SJSA1 (cell line): ENCODE results near the gene INTS3. TPM values are rescaled to one million over a fixed set of nuclear protein-coding genes. Genes with fewer than 3 reads are reported as not detected.

ENCODE experiments used
- DNase-seq, 2 experiments: peaks; one replicate each; pipeline ENCODE4 v3.0.0-alpha.2; 2015 to 2020; ENCODE audit warnings: low spot score in 2 of 2, low read depth in 1 of 2
- H3K27ac ChIP-seq: fragments of 250-450 bp; sonication (Bioruptor Pico); 2 replicates; pipeline ENCODE4 v1.5.1; 2020; ENCODE audit warnings: mild to moderate bottlenecking, moderate library complexity
- H3K27me3 ChIP-seq: fragments of 250-450 bp; sonication (Bioruptor Pico); replicated peaks from 2 replicates; pipeline ENCODE4 v1.5.1; 2020; ENCODE audit warnings: mild to moderate bottlenecking, moderate library complexity
- H3K36me3 ChIP-seq: fragments of 250-450 bp; sonication (Bioruptor Pico); 2 replicates; pipeline ENCODE4 v1.5.1; 2020; ENCODE audit warnings: mild to moderate bottlenecking
- H3K4me1 ChIP-seq: fragments of 250-450 bp; sonication (Bioruptor Pico); replicated peaks from 2 replicates; pipeline ENCODE4 v1.6.1; 2021; ENCODE audit warnings: mild to moderate bottlenecking
- H3K4me3 ChIP-seq: fragments of 250-450 bp; sonication (Bioruptor Pico); 2 replicates; pipeline ENCODE4 v1.5.1; 2020; ENCODE audit warnings: mild to moderate bottlenecking
- H3K9me3 ChIP-seq: fragments of 250-450 bp; sonication (Bioruptor Pico); replicated peaks from 2 replicates; pipeline ENCODE4 v1.5.1; 2020; ENCODE audit warnings: mild to moderate bottlenecking
- total RNA-seq: library from RNA; depleted of rRNA; stranded (reverse); fragments of >200 nt; shearing (Covaris generic); gene quantifications from 2 replicates; pipeline ENCODE4 v1.2.3, GENCODE V29; 2014

INTS3 gene
- total RNA-seq, 1 experiment from 2014 or later = 23.4 TPM

DNA sequence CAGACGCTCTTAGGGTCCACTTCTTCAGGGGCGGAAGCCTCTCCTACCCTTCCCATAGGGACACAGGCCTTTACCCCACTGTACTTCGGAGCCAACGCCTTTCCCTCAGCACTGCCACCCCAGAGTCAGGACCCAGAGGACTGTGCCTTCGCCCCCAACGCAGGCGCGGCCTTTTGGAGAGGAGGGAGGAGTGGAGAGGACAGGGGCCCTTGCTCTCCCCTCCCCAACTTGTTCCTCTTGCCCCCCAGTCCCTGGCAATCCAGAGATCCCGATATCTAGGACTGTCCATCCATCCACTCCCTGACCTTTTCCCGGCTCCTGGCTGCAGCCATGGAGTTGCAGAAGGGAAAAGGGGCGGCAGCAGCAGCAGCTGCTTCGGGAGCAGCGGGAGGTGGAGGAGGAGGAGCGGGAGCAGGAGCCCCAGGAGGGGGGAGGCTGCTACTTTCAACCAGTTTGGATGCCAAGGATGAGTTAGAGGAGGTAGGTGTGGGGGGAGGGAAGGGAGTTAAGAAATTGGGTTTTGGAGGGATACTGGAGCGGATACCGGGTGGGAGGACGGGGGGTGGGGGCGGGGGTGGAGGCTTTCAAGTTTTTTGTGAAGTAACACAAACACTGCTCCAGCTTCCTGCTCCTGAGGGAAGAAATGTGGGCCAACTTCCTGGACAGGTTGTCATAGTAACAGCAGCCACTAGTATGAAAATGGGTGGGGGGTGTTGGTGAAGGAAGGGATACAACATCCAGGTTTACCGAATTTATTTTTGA, 636 bp downstream of the INTS3 start:
- no peaks in the 10 kb centered on the region for H3K9me3 ChIP-seq
- H3K4me1 ChIP-seq = peaks cover 12% of the 10 kb centered on the region
- peak overlapping the region; percentile 58 for H3K4me3 ChIP-seq
- H3K36me3 ChIP-seq = peaks cover 6% of the 10 kb centered on the region; the same call in 1 of the 2 replicates
- H3K27ac ChIP-seq = peak overlapping the region; percentile 83
- no peaks in the 10 kb centered on the region for H3K27me3 ChIP-seq
- peak; percentile 40 to 60 for DNase-seq

DNA sequence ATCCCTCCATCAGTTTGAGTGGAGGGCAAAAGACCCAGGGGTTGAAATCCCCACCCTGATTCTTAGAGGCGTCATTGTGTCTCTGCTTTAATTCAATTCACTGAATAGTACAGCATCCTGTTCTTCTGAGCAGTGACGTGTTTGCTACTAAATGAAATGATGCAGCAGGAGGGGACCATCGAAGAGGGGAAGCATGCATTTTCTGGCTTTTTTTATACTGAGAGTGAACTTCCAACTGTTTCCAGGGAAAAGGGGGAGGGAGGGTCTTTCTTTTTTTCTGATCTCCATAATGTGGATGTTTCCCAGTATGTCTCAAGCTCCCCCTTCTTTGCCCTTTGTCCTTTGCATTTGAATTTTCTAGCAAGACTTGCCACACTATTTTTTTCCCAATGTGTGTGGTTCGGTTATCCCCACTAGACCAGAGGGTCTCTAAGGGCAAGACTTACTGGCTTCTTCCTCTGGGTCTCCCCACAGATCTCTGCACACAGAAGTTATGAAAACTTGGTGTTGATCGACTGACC, 2.7 kb downstream of the INTS3 start:
- Histone ChIP-seq H3K27me3 (no peaks in the 10 kb centered on the region), H3K4me3 (no peak overlapping the region)

DNA sequence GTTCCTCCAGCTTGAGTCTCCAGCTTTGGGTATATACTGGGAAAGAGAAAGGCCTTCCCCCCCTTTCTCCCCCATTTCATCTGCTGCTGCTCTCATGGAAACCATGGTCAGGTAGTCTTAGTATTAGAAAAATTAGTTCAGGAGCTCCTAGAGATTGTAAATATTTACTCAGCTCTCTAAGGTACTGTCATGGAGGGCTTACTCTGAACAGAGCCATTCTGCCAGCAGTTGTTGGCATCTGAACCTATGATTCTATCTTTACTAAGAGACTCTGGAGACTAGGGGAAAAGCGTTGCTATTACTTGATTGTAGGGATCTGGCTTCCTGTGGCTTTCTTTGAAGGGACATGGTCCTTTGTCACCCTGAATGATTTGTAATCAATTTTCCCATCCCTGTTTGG, 6.1 kb downstream of the INTS3 start:
- DNase-seq = no peak

More for the DNA sequence above, 2.7 kb downstream of the INTS3 start:
- DNase-seq = no peak
- Histone ChIP-seq H3K9me3 (no peaks in the 10 kb centered on the region), H3K4me1 (peaks cover 12% of the 10 kb centered on the region), H3K36me3 (peaks cover 6% of the 10 kb centered on the region; the same call in 1 of the 2 replicates), H3K27ac (no peak overlapping the region)

DNA sequence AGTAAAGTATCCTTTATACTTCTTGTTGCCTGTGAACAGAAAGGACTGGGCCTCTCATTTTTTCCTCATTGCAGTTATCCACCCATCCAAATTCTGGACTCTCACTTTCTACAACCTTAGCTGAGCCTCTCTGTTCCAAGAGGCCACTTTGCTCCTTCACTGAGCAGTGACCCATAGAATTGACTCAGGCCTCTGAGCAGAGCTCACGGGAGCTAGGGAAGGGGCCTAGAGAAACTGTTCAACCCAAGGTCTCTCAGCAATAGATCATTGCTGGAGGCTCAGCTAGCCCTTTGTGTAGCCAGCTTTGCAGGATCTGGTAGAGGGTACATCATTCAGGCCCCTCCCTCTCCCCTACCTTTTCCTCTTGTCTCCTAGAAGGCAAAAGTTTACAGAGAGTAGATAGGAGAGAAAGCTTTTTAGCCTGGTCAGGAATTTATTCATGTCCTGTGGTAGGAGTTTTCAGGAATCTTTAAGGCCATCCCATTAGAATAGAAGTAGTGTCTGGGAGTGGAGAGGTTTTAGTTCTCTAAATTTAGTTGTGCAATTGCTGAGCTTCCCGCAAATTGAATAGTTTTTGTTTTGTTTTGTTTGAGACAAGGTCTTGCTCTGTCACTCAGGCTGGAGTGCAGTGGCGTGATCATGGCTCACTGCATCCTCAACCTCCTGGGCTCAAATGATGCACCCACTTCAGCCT, 6.7 kb downstream of the INTS3 start:
- Histone ChIP-seq H3K9me3 (no peaks in the 10 kb centered on the region), H3K4me3 (no peak overlapping the region), H3K4me1 (no peaks in the 10 kb centered on the region), H3K27me3 (no peaks in the 10 kb centered on the region), H3K36me3 (peaks cover 6% of the 10 kb centered on the region; the same call in 1 of the 2 replicates), H3K27ac (no peak overlapping the region)
- no peak for DNase-seq

More for the DNA sequence above, 6.1 kb downstream of the INTS3 start:
- H3K27ac ChIP-seq = no peak overlapping the region
- no peaks in the 10 kb centered on the region for H3K27me3 ChIP-seq
- H3K9me3 ChIP-seq = no peaks in the 10 kb centered on the region
- H3K4me3 ChIP-seq = no peak overlapping the region
- H3K4me1 ChIP-seq = 0 out of 2 replicates have a peak, but pooled peaks cover 2% of the 10 kb centered on the region
- H3K36me3 ChIP-seq = peaks cover 6% of the 10 kb centered on the region; the same call in 1 of the 2 replicates

DNA sequence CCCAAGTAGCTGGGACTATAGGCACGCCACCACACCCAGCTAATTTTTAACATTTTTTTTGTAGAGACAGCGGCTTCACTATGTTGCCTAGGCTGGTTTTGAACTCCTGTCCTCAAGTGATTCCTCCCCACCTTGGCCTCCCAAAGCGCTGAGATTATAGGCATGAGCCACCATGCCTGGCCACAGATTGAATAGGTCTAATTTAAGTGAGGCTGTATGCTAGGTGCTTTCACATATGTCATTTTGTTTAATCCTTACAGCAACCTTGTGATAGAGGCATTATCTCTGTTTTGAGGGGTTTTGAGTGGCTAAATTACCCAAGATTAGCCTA, 7.2 kb downstream of the INTS3 start:
- no peaks in the 10 kb centered on the region for H3K9me3 ChIP-seq
- DNase-seq = no peak
- no peak overlapping the region for H3K4me3 ChIP-seq
- no peak overlapping the region for H3K27ac ChIP-seq
- H3K36me3 ChIP-seq = peaks cover 5% of the 10 kb centered on the region
- H3K27me3 ChIP-seq = no peaks in the 10 kb centered on the region
- H3K4me1 ChIP-seq = no peaks in the 10 kb centered on the region

DNA sequence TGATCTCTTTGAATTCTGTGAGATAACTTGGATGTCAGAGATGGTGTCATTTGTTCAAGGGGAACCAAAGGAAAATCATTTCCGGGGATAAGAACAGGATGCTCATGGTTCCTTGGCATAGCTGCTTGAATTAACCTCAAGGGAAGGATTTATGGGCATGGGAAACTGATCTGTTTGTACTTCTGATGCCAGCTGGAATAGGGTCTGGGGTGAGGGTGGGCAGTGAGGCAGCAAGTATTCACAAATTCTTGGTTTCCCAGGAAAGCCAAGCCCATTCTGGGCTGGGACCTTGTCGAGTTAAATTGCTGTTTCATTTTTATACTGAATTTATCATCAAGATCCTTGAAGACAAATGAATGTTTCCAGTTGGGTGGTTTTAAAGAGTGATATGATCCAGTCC, 14.1 kb downstream of the INTS3 start:
- Histone ChIP-seq H3K27ac (no peak overlapping the region), H3K4me3 (no peak overlapping the region), H3K4me1 (no peaks in the 10 kb centered on the region), H3K36me3 (peaks cover 58% of the 10 kb centered on the region), H3K27me3 (no peaks in the 10 kb centered on the region), H3K9me3 (no peaks in the 10 kb centered on the region)
- DNase-seq = no peak

DNA sequence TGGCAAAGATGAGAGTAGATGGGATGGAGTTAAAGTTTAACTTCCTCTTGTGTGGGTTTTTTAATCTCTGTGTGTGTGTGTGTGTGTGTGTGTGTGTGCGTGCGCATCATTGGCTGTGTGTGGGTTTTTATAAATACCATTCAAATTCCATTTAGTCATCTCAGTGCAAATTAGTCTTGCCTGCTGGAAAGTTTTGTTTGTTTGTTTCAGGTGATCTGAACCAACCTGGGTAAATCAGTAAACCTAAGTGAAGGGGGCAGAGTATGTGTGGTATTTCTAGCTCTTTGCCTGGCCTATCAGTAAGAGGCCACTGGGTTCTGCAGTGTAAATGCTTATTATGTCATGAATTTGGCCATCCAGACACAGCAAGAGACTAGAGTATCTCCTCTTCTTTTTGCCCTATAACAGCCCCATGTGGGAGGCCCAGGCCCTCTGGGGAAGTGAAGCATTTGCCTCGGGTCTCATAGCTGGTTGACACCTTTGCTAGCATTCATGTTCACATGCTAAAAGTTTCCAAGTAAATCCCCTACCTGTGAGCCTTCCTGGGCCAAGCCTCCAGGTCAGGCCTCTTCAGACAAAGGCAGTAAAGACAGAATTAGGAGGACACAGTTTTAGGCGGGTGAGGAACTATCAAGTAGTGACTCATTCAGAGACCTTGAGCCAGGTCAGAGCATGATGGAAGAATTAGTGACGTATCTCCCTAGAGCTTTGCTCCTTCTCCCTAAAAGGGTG, 14.7 kb downstream of the INTS3 start:
- Histone ChIP-seq H3K27me3 (no peaks in the 10 kb centered on the region), H3K4me3 (no peak overlapping the region), H3K9me3 (no peaks in the 10 kb centered on the region), H3K36me3 (peaks cover 63% of the 10 kb centered on the region), H3K27ac (no peak overlapping the region), H3K4me1 (no peaks in the 10 kb centered on the region)
- no peak for DNase-seq

DNA sequence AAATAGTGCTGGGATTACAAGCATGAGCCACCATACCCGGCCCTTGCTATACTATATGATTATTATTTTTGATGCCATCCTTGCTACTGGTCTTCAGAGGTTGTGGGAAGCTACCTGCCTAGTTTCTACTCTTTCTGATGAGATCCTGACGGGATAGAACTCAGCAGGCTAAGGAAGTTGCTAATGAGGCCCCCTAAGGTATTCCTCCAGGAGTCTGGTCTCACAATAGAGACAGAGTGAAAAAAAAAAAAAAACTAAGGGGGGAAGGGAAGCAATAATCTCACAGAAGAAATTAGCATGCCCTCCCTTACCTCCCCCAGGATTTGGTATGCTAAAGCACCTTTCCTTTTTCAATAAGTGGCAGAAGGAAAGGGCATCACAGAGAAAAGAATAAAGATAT, 17.6 kb downstream of the INTS3 start:
- no peaks in the 10 kb centered on the region for H3K4me1 ChIP-seq
- no peak overlapping the region for H3K4me3 ChIP-seq
- no peaks in the 10 kb centered on the region for H3K27me3 ChIP-seq
- peaks cover 84% of the 10 kb centered on the region for H3K36me3 ChIP-seq
- no peaks in the 10 kb centered on the region for H3K9me3 ChIP-seq
- H3K27ac ChIP-seq = no peak overlapping the region
- no peak for DNase-seq

DNA sequence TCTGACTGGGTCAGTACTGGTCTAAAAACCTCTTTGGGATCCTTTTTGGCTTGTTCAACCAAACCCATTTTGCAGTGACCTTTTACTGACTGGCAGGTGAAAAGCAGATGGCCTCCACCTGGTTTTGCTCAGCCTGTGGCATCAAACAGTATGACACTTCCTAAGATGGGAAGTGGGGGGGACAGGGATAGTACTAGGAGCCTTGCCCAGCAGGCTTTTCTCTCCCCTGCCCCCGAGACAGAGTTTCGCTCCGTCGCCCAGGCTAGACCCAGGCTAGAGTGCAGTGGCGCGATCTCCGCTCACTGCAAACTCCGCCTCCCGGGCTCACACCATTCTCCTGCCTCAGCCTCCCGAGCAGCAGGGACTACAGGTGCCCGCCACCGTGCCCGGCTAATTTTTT, 18.3 kb downstream of the INTS3 start:
- Histone ChIP-seq H3K9me3 (no peaks in the 10 kb centered on the region), H3K27ac (no peak overlapping the region), H3K27me3 (no peaks in the 10 kb centered on the region), H3K4me1 (no peaks in the 10 kb centered on the region), H3K4me3 (no peak overlapping the region), H3K36me3 (peaks cover 84% of the 10 kb centered on the region)
- DNase-seq = no peak

DNA sequence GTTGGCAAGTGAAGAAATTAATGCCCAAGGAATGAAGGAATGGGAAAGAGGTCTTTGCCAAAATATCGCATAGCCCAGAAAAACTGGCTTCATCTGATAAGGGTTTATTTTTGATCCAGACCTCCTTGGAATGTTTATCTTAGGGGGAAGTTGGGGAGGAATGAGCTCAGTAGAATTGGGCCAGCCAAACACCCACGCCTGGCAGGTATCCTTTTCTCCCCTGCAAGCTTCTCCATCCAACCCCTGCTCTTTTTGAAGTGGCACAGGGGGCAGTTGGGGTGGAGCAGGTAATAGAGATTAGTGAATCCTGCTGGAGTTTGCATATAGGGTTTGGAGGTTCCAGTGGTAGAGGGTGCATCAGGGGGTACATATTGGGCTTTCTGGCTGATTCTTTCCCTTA, 21.1 kb downstream of the INTS3 start:
- H3K9me3 ChIP-seq = no peaks in the 10 kb centered on the region
- peaks cover 79% of the 10 kb centered on the region for H3K36me3 ChIP-seq
- DNase-seq = no peak
- H3K4me3 ChIP-seq = no peak overlapping the region
- H3K27ac ChIP-seq = no peak overlapping the region
- H3K4me1 ChIP-seq = no peaks in the 10 kb centered on the region
- H3K27me3 ChIP-seq = no peaks in the 10 kb centered on the region

DNA sequence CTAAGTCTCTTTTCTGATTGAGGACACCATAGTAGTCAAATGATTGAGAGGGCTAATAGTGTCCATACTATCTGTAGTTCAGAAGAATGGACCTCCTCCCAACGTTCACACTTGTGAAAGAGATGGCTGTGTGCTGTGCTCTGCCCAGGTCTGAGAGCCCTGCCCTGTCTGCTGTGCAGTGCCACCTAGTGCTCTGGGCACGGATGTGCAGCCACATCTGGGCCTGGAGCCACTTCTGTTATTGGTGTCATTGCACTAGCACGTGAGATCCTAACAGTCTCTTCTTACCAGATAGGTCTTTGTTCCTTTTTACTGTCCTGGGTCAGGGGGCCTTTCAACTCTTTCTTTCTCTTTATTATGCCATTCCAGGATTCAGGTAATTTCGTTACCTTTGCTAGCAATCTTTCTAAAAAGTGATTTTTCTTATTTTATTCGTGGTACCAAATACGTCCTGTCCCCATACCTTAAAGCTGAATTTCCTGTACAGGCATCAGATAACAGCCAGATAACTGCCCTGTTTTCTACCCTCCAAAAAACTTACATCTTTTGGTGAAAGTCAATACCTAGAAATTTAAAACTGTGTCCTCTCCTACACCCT, 21.7 kb downstream of the INTS3 start:
- DNase-seq = peak; percentile 57 to 70
- Histone ChIP-seq H3K36me3 (peaks cover 79% of the 10 kb centered on the region), H3K27ac (no peak overlapping the region), H3K4me1 (no peaks in the 10 kb centered on the region), H3K9me3 (no peaks in the 10 kb centered on the region), H3K27me3 (no peaks in the 10 kb centered on the region), H3K4me3 (no peak overlapping the region)

DNA sequence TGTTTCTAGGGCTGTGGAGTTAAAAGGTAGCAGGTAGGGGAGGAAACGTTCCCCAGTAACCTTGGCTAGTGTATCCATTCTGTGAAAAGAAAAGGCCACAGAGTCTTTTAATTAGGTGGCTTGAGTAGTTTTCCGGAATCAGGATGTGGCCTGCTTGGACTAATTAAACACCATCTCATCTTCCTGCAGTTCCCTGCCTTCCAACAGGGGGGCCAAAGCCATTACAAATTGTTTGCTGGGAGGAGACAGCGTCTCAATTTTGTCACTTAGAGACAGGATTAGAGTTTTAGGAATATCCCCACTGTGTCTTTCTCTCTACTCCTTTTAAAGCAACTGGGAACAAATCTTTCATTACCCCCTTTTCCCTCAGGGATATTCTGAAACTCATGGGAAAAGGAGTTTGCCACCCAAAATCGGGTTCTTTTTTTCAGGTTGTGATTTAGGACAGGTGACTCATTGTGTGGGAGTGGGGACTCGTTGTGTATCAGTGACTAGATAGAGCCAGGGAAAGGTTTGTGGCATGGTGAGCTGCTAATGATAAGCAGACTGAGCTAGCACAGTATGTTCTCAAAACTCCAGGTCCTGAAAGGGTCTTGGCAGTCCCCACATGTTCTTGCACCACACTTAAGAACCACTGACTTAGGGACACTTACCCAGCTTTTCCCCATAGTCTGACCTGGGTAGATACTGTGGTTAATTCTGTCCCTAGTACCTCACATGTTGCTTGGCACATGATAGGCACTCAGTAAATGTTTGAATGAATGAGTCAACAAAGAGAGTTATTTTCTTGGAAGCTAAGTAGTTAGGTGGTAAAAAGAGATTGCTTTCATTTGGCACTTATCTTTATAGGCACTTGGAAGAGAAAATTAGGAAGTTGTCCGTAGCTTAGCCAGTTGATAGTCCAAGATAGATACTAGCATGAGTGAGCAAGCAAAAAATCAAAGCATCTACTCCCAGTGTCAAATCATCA, 22.5 kb downstream of the INTS3 start:
- H3K27me3 ChIP-seq = no peaks in the 10 kb centered on the region
- DNase-seq = no peak
- peaks cover 80% of the 10 kb centered on the region for H3K36me3 ChIP-seq
- no peaks in the 10 kb centered on the region for H3K9me3 ChIP-seq
- no peaks in the 10 kb centered on the region for H3K4me1 ChIP-seq
- H3K4me3 ChIP-seq = no peak overlapping the region
- H3K27ac ChIP-seq = no peak overlapping the region

DNA sequence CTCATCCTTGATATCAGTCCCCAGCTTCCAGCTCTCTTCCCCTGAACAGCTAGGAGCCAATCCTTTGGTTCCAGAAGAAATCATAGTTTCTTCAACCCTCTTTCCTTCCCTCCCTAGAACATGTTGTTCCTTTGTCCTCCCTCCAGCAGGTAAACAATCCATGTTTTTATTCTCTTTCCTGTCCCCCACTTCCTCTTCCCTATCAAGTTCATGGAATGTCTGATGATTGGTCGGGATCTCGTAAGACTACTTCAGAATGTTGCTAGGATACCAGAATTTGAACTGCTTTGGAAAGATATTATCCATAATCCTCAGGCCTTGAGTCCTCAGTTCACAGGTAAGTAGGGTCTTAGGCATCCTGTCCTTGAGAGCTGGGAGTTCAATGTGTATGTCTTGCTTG, 24.2 kb downstream of the INTS3 start:
- Histone ChIP-seq H3K27ac (no peak overlapping the region), H3K27me3 (no peaks in the 10 kb centered on the region), H3K36me3 (peaks cover 74% of the 10 kb centered on the region)

More for the DNA sequence above, 24.2 kb downstream of the INTS3 start:
- Histone ChIP-seq H3K4me1 (no peaks in the 10 kb centered on the region), H3K9me3 (no peaks in the 10 kb centered on the region), H3K4me3 (no peak overlapping the region)
- DNase-seq = no peak
